KG1 (cell line): Measurements from ENCODE around the gene ZC3H13.

Source experiments
- DNase-seq: peaks from one replicate; lab custom pipeline; 2025; lab: John Stamatoyannopoulos, UW

The ZC3H13 gene

GRCh38 chr13:46059405-46059804 lies 6.9 kb upstream of the ZC3H13 start:
- no peak for DNase-seq

- DNase-seq, result no peak
Observed at GRCh38 chr13:46058268-46058667, 5.7 kb upstream of the ZC3H13 start.

GRCh38 chr13:46057256-46058015 lies 4.9 kb upstream of the ZC3H13 start:
- no peak for DNase-seq

GRCh38 chr13:46053162-46054012 lies 841 bp upstream of the ZC3H13 start:
- DNase-seq, result no peak

- no peak for DNase-seq
Observed at GRCh38 chr13:46051968-46052318, 603 bp downstream of the ZC3H13 start.

GRCh38 chr13:46050771-46051170 lies 1.8 kb downstream of the ZC3H13 start:
- no peak for DNase-seq

- no peak for DNase-seq
Observed at GRCh38 chr13:46045424-46045823, 7.1 kb downstream of the ZC3H13 start.

- no peak for DNase-seq
Observed at GRCh38 chr13:46043647-46044046, 8.9 kb downstream of the ZC3H13 start.

GRCh38 chr13:46041419-46041839 lies 11.1 kb downstream of the ZC3H13 start:
- no peak for DNase-seq

GRCh38 chr13:46040763-46041162 lies 11.8 kb downstream of the ZC3H13 start:
- no peak for DNase-seq

GRCh38 chr13:46039411-46040182 lies 12.9 kb downstream of the ZC3H13 start:
- no peak for DNase-seq

GRCh38 chr13:46038296-46038695 lies 14.2 kb downstream of the ZC3H13 start:
- no peak for DNase-seq

- no peak for DNase-seq
Observed at GRCh38 chr13:46035066-46035465, 17.5 kb downstream of the ZC3H13 start.

- DNase-seq, result no peak
Observed at GRCh38 chr13:46032341-46032740, 20.2 kb downstream of the ZC3H13 start.

- DNase-seq, result no peak
Observed at GRCh38 chr13:46031581-46032263, 20.8 kb downstream of the ZC3H13 start.

- no peak for DNase-seq
Observed at GRCh38 chr13:46025157-46025556, 27.4 kb downstream of the ZC3H13 start.

GRCh38 chr13:46022481-46022880 lies 30.1 kb downstream of the ZC3H13 start:
- DNase-seq, result no peak

- DNase-seq, result no peak
Observed at GRCh38 chr13:46016216-46016615, 36.3 kb downstream of the ZC3H13 start.

- no peak for DNase-seq
Observed at GRCh38 chr13:46015366-46015765, 37.2 kb downstream of the ZC3H13 start.

- DNase-seq, result no peak
Observed at GRCh38 chr13:46012404-46012803, 40.1 kb downstream of the ZC3H13 start.

GRCh38 chr13:46010148-46010547 lies 42.4 kb downstream of the ZC3H13 start:
- DNase-seq, result no peak

- no peak for DNase-seq
Observed at GRCh38 chr13:46008631-46009030, 43.9 kb downstream of the ZC3H13 start.
